A204.1 (cell line): ENCODE measurements around the gene BAZ1A.

ENCODE experiments used
- FAIRE-seq: peaks from 2 replicates; lab custom pipeline; 2012; peaks lifted over from hg19 to GRCh38; lab: Jason Lieb, UNC

Gene BAZ1A

GRCh38 chr14:34718750-34719304 lies 156.3 kb downstream of the BAZ1A start:
- FAIRE-seq = no peak

GRCh38 chr14:34715127-34715863 lies 159.9 kb downstream of the BAZ1A start:
- no peak for FAIRE-seq

DNA sequence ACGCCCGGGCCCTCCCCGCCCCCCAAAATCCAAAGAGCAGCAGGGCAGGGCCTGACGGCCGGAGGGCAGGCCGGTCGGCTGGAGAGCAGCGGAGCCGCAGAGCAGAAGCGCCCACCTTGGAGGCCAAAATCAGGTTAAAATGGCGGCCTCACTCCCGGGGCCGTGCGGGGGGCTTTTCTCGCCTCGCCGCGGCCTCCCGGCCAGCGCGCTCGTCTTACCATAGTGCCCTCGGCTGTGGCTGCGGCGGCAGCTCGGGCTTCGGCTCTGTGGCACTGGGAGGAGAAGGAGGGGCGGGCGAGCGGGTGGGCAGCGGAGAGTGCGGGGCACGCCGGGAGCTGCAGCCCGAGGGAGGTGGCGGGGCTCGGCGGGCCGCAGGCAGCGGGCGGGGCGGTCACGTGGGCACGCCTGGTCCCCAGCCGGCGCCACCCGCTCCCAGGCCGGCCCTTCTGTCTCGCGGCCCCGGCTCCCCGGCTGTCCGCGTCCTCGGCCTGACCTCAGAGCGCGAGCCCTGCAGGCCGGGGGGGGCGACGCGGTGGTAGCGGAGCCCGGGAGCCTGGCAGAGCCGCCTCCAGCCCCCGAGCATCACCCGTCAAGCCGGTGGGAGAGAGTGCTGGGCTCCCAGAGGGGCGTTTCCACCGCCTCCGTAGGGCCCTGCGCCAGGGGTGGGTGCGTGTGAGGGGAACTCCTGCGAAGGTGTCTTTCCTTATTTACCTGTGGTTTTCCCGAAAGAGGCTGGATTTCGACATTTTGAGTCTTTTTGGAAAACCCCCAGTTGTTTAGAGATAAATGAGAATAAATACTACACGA lies 160.6 kb downstream of the BAZ1A start, which contains the start of gene CFL2:
Gene CFL2, minus strand, starts transcription at position 274 of the 807 bp plus-strand sequence. Its CDS starts 53 bp downstream, at position 221.
- no peak for FAIRE-seq

- no peak for FAIRE-seq
Measured at GRCh38 chr14:34713681-34714319, 161.4 kb downstream of the BAZ1A start.

GRCh38 chr14:34713122-34713680 lies 162.0 kb downstream of the BAZ1A start:
- FAIRE-seq = no peak

GRCh38 chr14:34711796-34712712 lies 163.1 kb downstream of the BAZ1A start:
- no peak for FAIRE-seq

DNA sequence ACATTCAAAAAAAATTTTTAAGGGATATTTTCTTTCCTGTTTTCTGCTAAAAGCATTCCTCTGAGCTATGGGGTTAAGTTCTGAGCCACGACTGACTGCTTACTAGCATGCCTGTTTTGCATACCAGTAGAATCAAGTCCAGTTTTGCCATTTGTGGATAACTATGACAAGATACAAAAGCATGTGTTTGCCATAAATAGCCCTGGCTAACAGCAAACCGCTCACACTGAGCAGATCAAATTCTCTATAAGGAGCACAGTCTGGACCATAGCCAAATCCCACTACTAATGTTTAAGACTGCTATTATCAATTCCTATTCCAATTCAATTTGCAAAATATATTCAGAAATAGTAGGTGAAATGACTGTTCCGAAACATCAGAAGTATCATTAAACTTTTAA lies 164.0 kb downstream of the BAZ1A start:
- no peak for FAIRE-seq

DNA sequence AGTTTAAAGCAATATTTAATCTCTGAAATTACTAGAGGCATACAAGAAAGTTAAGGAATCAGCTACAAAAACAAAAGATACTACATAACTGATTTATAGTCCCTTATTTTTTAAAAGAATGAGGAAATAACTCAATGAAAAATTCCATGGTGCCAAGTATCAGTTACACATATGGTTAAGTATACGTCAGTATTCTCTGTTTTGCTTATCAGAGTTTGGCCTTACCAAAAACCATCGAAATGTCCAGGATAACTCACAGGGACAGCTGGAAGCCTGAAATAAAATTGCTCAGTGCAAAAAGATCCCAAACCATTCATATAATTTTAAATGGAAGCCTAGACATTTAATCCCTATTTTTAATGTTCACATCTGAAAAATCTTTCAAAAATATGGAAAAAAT lies 164.4 kb downstream of the BAZ1A start:
- no peak for FAIRE-seq

DNA sequence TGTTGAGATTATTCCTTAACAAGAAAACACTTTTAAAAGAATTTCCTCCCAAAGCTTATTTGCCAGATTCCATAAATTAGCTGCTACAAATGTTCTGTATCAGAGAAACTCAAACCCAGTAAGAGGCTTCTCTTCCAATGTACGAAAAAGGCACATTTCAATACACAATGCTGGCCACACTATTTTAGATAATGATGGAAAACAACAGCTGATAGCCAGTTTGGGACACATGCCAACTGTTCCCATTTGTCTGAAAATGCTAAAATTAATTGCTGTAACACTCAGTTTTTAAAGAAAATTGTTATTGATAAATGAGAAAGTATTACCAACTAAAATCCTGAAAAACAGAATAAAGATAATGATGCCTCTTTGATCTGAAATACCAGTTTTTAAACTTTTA lies 165.2 kb downstream of the BAZ1A start:
- no peak for FAIRE-seq

DNA sequence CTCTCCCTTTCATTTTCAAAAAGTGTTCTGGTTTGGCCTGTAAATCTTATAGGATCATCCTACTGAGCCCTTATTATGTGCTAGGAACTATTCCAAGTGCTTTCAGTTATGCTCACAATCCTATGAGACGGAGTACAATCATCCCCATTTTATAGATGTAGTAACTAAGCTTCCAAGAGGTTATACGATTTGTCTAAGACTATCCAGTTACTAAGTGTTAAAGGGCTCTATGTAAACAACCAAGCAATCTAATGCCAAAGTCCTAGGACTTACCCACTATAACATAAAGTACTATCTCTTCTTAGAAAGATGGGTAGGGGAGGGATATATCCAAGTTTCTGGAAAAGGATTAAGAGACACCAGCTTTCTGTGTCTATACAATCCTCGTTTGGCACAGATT lies 167.4 kb downstream of the BAZ1A start:
- FAIRE-seq = no peak
